ENCODE data around the gene SVIL.
A peak's percentile ranks its signal among the peaks of the same experiment; 100 is the strongest.
"Not testable (repeated sequence)": the region's sequence is repeated elsewhere in the genome, so short reads cannot be mapped to it uniquely, and the experiment has no call there.

The SVIL gene

GRCh38 chr10:29515879-29516278 lies 118.9 kb downstream of the SVIL start:
- DNase-seq (ENCODE audit: low read depth in 2 of 2): not testable (repeated sequence)

- DNase-seq (ENCODE audit: low read depth in 2 of 2): not testable (repeated sequence)
Measured at GRCh38 chr10:29515104-29515503, 119.7 kb downstream of the SVIL start.

- no peak for DNase-seq (ENCODE audit: low read depth in 2 of 2)
Measured at GRCh38 chr10:29514306-29514705, 120.5 kb downstream of the SVIL start.

GRCh38 chr10:29512425-29512974 lies 122.3 kb downstream of the SVIL start:
- no peak for DNase-seq (ENCODE audit: low read depth in 2 of 2)

GRCh38 chr10:29511806-29512205 lies 123.0 kb downstream of the SVIL start:
- not testable (repeated sequence) for DNase-seq (ENCODE audit: low read depth in 2 of 2)

- DNase-seq (ENCODE audit: low read depth in 2 of 2): not testable (repeated sequence)
Measured at GRCh38 chr10:29510483-29511157, 124.2 kb downstream of the SVIL start.

- no peak for DNase-seq (ENCODE audit: low read depth in 2 of 2)
Measured at GRCh38 chr10:29508554-29509244, 126.1 kb downstream of the SVIL start.

- not testable (repeated sequence) for DNase-seq (ENCODE audit: low read depth in 2 of 2)
Measured at GRCh38 chr10:29507750-29508149, 127.0 kb downstream of the SVIL start.

GRCh38 chr10:29506324-29506921 lies 128.3 kb downstream of the SVIL start:
- DNase-seq (ENCODE audit: low read depth in 2 of 2): not testable (repeated sequence)

GRCh38 chr10:29502351-29502750 lies 132.4 kb downstream of the SVIL start:
- DNase-seq (ENCODE audit: low read depth in 2 of 2): no peak

- no peak for DNase-seq (ENCODE audit: low read depth in 2 of 2)
Measured at GRCh38 chr10:29501692-29502091, 133.1 kb downstream of the SVIL start.

GRCh38 chr10:29499993-29500537 lies 134.7 kb downstream of the SVIL start:
- DNase-seq (ENCODE audit: low read depth in 2 of 2): no peak

GRCh38 chr10:29496341-29497162 lies 138.2 kb downstream of the SVIL start:
- peak; percentile 36 to 40 for DNase-seq (ENCODE audit: low read depth in 2 of 2)

- DNase-seq (ENCODE audit: low read depth in 2 of 2): no peak
Measured at GRCh38 chr10:29495366-29495765, 139.4 kb downstream of the SVIL start.

- no peak for DNase-seq (ENCODE audit: low read depth in 2 of 2)
Measured at GRCh38 chr10:29493697-29494096, 141.1 kb downstream of the SVIL start.

- DNase-seq (ENCODE audit: low read depth in 2 of 2): no peak
Measured at GRCh38 chr10:29492774-29493173, 142.0 kb downstream of the SVIL start.

GRCh38 chr10:29491918-29492317 lies 142.9 kb downstream of the SVIL start:
- no peak for DNase-seq (ENCODE audit: low read depth in 2 of 2)

- DNase-seq (ENCODE audit: low read depth in 2 of 2): not testable (repeated sequence)
Measured at GRCh38 chr10:29490781-29491280, 143.9 kb downstream of the SVIL start.

GRCh38 chr10:29488471-29488870 lies 146.3 kb downstream of the SVIL start:
- DNase-seq (ENCODE audit: low read depth in 2 of 2): not testable (repeated sequence)

- not testable (repeated sequence) for DNase-seq (ENCODE audit: low read depth in 2 of 2)
Measured at GRCh38 chr10:29487884-29488266, 146.9 kb downstream of the SVIL start.
